DMS 273 (cell line): ENCODE data around the gene TBC1D8.

Source experiments
- DNase-seq: peaks from one replicate; lab custom pipeline; 2025; ENCODE audit not compliant: unreplicated experiment; lab: John Stamatoyannopoulos, UW

The TBC1D8 gene

GRCh38 chr2:101002562-101003277 lies 148.5 kb downstream of the TBC1D8 start:
- DNase-seq, result peak; percentile 63

GRCh38 chr2:101001691-101002561 lies 149.3 kb downstream of the TBC1D8 start, which contains the start of gene RPL31:
TSS of gene RPL31 (plus strand) at chr2:101002289. CDS start at chr2:101002702, 413 bp downstream.
- DNase-seq, result peak; percentile 98

DNA sequence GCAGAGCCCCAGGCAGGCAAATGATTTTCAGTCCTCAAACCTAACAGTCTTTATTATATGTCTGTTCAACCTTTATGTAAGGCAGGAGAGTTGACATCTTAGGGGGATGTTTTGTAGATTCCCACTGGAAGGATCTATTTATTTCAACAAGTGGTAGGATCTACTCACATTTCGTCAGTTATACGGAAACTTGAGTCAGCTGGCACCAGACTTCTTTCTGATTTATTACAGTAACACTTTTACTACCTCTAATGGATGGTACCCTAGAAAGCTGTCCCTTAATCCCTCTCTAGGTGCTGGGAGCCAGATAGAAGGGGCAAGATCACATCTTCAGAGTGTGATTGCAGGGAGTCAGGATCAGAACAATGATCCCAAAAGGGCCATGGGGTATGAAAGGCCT lies 151.2 kb downstream of the TBC1D8 start:
- no peak for DNase-seq

DNA sequence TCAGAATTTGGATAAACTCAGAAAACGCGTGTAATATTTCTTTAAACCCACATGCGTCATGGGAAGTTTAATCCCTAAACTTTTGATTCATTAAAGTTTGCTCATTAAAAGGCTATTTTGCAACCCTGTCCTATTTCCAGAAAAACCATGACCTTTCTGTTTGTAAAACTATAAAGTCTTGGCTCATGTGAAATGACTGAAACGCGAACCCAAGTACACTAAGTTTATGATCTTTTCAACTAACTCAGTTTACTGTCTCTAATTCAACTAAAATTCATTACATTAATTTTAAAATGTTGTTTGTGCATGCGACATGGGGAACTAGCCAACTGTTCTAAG lies 153.0 kb downstream of the TBC1D8 start:
- no peak for DNase-seq

DNA sequence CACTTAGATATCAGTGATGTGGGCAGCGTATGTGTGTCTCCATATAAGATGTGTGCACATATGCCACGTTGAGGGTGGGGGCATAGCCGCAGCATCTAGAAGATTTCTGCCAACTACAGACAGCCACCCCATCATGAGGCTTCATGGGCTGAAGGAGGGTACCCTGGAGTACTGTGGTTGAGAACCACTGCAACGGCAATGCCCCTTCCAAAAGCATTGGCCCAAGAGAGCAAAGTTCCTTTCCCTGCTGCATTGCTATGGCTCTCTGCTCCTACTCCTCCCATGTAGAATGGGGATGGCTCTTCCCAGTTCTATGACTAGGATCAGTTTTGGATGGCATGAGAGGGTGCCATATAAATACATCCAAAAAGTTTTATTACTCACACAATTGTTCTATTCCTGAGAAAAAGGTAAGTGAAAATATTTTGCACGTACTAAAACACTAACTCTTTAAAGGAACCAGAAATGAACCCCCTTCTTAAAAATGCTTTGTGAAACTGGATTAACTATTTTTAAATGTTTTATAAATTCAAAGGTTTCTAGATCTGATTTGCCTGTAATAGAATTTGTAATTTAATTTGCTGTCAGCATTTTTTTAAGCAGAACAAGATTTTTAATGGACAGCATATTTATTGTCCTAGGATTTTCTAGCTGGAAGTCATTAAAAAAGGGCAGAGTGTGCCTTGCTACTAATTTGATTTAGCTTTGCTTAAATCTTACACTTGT lies 153.5 kb downstream of the TBC1D8 start:
- no peak for DNase-seq

DNA sequence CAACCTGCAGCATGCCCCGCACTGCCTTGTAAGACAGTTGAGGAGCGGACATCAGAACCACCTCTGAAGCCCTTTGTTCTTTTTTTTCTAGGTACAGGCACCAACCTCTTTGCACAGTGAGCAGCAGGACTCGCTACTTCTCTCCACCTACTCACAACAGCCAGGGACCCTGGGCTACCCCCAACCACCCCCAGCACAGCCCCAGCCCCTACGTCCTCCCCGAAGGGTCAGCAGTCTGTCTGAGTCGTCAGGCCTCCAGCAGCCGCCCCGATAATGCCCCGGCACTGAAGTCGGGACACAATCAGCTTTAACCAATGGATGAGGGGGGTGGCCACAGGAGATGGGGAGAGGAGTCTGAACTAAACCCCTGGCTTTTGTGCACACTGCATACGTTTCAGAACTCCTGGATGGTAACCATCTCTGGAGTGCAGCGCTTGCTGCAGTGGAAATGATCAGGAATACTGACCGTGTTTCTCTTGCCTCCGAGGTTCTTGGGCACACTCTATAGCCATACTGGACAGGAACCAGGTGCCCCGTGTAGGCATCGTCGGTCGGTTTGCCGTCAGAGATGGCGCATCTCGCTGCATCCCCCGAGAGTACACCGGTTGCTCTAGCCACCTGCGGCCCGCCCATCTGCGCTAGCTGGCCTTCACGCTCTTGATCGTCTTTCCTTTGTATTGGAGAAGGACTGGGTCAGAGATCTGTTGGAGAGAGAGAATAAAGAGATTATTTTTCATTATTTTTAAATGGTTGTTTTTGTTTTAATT lies 155.7 kb downstream of the TBC1D8 start:
- no peak for DNase-seq

- DNase-seq, result no peak
These were observed 157.9 kb downstream of the TBC1D8 start for GRCh38 chr2:100993294-100993693.

DNA sequence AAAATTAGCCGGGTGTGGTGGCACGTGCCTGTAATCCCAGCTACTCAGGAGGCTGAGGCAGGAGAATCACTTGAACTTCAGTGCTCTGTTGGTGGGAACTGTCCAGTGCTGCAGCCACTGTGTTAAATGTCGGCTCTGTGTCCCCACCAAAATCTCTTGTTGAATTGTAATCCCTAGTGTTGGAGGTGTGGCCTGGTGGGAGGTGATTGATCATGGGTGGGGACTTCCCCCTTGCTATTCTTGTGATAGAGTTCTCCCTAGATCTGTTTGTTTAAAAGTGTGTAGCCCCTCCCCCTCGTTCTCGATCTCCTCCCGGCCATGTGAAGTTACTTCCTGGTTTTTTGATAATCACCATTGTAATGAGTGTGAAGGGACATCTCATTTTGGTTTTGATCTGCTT lies 158.9 kb downstream of the TBC1D8 start:
- no peak for DNase-seq

DNA sequence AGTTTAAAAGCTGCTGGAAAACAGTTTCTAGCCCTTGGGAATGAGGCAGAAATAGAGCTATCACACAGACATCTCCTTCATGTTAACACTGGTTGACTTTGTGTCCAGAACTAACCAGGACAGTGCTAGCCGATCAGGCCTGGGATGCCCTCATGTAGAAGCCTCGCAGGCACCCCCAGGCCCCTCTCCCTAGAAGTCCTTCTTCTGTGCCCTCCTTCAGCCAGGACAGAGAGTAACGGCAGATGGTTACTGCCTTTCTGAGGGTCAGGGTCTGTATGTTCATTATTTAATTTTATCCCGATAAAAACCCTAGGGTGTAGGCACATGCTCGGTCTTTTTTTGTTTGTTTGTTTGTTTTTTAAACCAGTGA lies 159.8 kb downstream of the TBC1D8 start:
- no peak for DNase-seq

GRCh38 chr2:100990650-100991403 lies 160.4 kb downstream of the TBC1D8 start:
- no peak for DNase-seq

DNA sequence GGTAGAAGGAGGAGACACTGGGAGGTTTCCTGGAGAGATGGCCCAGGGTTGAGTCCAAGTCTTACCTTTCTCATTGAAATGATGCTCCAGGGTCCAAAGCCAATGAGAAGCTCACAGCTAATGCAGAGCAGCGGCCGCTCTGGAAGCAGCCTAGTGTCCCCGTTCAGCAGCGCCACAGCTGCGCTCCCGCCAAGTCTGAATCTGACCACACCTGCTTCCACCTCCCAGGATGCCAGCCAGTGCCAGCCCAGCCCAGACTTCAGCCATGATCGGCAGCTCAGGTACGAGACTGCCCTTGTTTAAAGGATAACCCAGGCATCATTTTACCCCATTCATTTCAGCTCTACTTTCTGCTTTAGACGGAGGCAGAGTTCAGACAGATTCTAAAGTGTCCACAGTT lies 161.0 kb downstream of the TBC1D8 start:
- DNase-seq, result no peak

DNA sequence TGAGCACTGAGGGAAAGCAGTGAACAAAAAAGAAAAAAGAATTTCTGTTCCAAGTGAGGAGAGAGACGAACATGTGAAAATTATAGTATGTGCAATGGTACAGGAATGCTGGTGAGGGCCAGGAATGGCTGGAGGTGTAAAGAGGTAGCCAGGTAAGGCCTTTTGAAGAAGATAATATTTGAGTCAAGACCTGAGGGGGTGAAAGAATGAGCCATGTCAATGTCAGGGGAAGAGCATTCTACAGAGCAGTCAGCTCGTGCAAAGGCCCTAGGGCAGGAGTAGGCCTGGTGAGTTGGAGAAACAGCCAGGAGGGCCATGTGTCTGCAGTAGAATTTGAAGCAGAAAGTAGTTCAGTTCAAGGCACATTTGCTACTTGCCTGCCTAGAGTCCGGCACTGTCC lies 161.5 kb downstream of the TBC1D8 start:
- no peak for DNase-seq

GRCh38 chr2:100988630-100989417 lies 162.4 kb downstream of the TBC1D8 start:
- DNase-seq, result no peak

- DNase-seq, result no peak
These were observed 163.2 kb downstream of the TBC1D8 start for GRCh38 chr2:100987974-100988373.

GRCh38 chr2:100987536-100987935 lies 163.6 kb downstream of the TBC1D8 start:
- DNase-seq, result no peak

- DNase-seq, result no peak
These were observed 165.0 kb downstream of the TBC1D8 start for GRCh38 chr2:100986157-100986556.

DNA sequence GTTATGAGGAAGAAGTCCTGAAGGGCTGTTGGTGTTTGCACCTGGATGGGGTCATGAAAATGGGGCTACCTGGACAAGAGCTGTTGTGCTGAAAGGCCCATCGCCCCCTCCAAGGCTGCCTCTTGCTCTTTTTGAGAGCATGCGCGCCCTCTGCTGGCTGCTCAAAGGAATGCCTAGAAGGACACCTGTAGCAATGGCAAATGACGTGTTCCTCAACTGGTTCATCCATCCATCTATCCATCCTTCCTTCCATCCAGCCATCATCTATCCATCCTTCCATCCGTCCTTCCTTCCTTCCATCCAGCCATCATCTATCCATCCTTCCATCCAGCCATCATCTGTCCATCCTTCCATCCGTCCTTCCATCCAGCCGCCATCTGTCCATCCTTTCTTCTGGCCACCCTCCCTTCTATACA lies 166.3 kb downstream of the TBC1D8 start:
- DNase-seq, result peak; percentile 82

- DNase-seq, result no peak
These were observed 167.4 kb downstream of the TBC1D8 start for GRCh38 chr2:100983684-100984310.

DNA sequence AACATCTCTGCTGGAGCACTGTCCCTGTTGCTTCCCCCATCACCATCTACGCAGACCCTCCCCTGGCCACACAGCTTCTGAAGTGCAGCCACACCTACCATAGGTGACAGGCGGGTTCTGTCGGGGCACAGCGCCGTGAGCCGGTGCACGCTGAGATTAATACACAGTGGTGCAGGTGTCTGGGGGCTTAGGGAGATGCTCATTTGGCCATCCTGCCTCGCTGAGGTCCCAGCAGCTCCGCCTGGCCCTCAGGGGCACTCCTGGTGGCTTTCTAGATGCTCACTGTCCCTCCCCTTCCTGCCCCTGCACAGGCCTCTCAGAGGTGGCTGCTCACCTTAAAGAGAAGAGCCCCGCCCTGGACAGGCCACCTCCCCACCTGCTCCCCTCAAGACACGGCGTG lies 168.0 kb downstream of the TBC1D8 start:
- no peak for DNase-seq
